Erythroblast (primary cell): ENCODE results near the gene VRK2.

Experiments used
- GATA1 ChIP-seq: IDR thresholded peaks from 2 replicates; pipeline ENCODE4 v1.6.1; 2011; ENCODE audit warnings: low read depth, mild to moderate bottlenecking, control low read depth, low read length, moderate library complexity
- POLR2A ChIP-seq: IDR thresholded peaks from 2 replicates; pipeline ENCODE4 v1.6.1; 2011; ENCODE audit warnings: mild to moderate bottlenecking, low read length

DNA sequence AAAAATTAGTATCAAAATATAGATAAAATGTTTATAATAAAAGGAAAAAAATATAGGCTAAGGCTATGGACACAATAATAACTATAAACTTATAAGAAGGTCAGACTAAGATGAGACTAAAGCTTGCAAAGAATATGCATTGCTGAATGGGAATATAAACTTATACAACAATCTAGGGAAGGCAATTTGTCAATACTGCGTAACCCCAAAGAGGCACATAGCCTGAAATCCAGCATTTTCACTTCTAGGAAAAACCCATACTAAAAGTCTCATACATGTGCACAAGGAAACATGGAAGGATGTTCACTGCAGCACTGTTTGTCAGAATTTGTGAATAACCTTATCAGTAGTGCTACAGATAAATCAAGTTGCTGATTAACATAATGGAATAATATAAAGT lies 149.1 kb downstream of the VRK2 start:
- TF ChIP-seq POLR2A = no peak
- no peak for TF ChIP-seq GATA1
